HEK293 (cell line): ENCODE results near the gene RHOT2.
A peak's percentile ranks its signal among the peaks of the same experiment; 100 is the strongest.

Source experiments
- GLI4 ChIP-seq: fragments of 450-650 bp; formaldehyde crosslinking; IDR thresholded peaks from 2 replicates; pipeline ENCODE4 v1.5.1; 2016; ENCODE audit warnings: missing biosample characterization, missing genetic modification characterization
- KLF10 ChIP-seq: fragments of 450-650 bp; IDR thresholded peaks from 2 replicates; pipeline ENCODE4 v1.5.1; 2018; ENCODE audit warnings: missing biosample characterization, mild to moderate bottlenecking, missing genetic modification characterization
- TCF7L2 ChIP-seq: IDR thresholded peaks from 2 replicates; pipeline ENCODE4 v1.6.1; 2011; ENCODE audit warnings: low read depth, mild to moderate bottlenecking, inconsistent platforms, low read length, moderate library complexity, borderline replicate concordance
- TRIM28 ChIP-seq: IDR thresholded peaks from 2 replicates; pipeline ENCODE4 v1.6.1; 2011; ENCODE audit warnings: low read length, control low read depth, borderline replicate concordance
- YY2 ChIP-seq: fragments of 450-650 bp; formaldehyde crosslinking; IDR thresholded peaks from 2 replicates; pipeline ENCODE4 v1.5.1; 2016; ENCODE audit warnings: missing biosample characterization, missing genetic modification characterization
- ZBTB20 ChIP-seq: fragments of 450-650 bp; formaldehyde crosslinking; IDR thresholded peaks from 2 replicates; pipeline ENCODE4 v1.5.1; 2016; ENCODE audit warnings: missing biosample characterization, missing genetic modification characterization
- ZBTB48 ChIP-seq: fragments of 450-650 bp; formaldehyde crosslinking; IDR thresholded peaks from 2 replicates; pipeline ENCODE4 v1.5.1; 2016; ENCODE audit warnings: missing biosample characterization, missing genetic modification characterization
- ZIC2 ChIP-seq: fragments of 450-650 bp; formaldehyde crosslinking; IDR thresholded peaks from 2 replicates; pipeline ENCODE4 v1.5.1; 2016; ENCODE audit warnings: missing biosample characterization, missing genetic modification characterization
- ZNF146 ChIP-seq: fragments of 450-650 bp; formaldehyde crosslinking; IDR thresholded peaks from 2 replicates; pipeline ENCODE4 v1.5.1; 2016; ENCODE audit warnings: missing biosample characterization, missing genetic modification characterization
- ZNF157 ChIP-seq: fragments of 450-650 bp; formaldehyde crosslinking; IDR thresholded peaks from 2 replicates; pipeline ENCODE4 v1.5.1; 2016; ENCODE audit warnings: missing biosample characterization, missing genetic modification characterization
- ZNF473 ChIP-seq: fragments of 450-650 bp; formaldehyde crosslinking; IDR thresholded peaks from 2 replicates; pipeline ENCODE4 v1.5.1; 2017; ENCODE audit warnings: missing biosample characterization, missing genetic modification characterization
- ZNF548 ChIP-seq: fragments of 450-650 bp; formaldehyde crosslinking; IDR thresholded peaks from 2 replicates; pipeline ENCODE4 v1.5.1; 2016; ENCODE audit warnings: missing biosample characterization, missing genetic modification characterization
- ZNF561 ChIP-seq: fragments of 450-650 bp; IDR thresholded peaks from 2 replicates; pipeline ENCODE4 v1.5.1; 2018; ENCODE audit warnings: missing biosample characterization, missing genetic modification characterization, borderline replicate concordance
- ZNF571 ChIP-seq: fragments of 450-650 bp; formaldehyde crosslinking; IDR thresholded peaks from 2 replicates; pipeline ENCODE4 v1.5.0; 2017; ENCODE audit warnings: missing biosample characterization, missing genetic modification characterization
- ZNF585B ChIP-seq: fragments of 450-650 bp; formaldehyde crosslinking; IDR thresholded peaks from 2 replicates; pipeline ENCODE4 v1.5.1; 2016; ENCODE audit warnings: missing biosample characterization, missing genetic modification characterization
- ZNF600 ChIP-seq: fragments of 450-650 bp; formaldehyde crosslinking; IDR thresholded peaks from 2 replicates; pipeline ENCODE4 v1.5.1; 2016; ENCODE audit warnings: missing biosample characterization, missing genetic modification characterization
- ZNF701 ChIP-seq: fragments of 450-650 bp; formaldehyde crosslinking; IDR thresholded peaks from 2 replicates; pipeline ENCODE4 v1.5.1; 2016; ENCODE audit warnings: missing biosample characterization, missing genetic modification characterization
- ZNF837 ChIP-seq: fragments of 450-650 bp; formaldehyde crosslinking; IDR thresholded peaks from 2 replicates; pipeline ENCODE4 v1.5.1; 2016; ENCODE audit warnings: missing biosample characterization, missing genetic modification characterization
- ZXDB ChIP-seq: fragments of 450-650 bp; formaldehyde crosslinking; IDR thresholded peaks from 2 replicates; pipeline ENCODE4 v1.5.1; 2016; ENCODE audit warnings: missing biosample characterization, missing genetic modification characterization
- TF ChIP-seq, protein P1 (sequence below): fragments of 450-650 bp; formaldehyde crosslinking; IDR thresholded peaks from 2 replicates; pipeline ENCODE4 v1.5.1; 2016; ENCODE audit warnings: missing biosample characterization, missing genetic modification characterization
- TF ChIP-seq, protein P2 (sequence below): fragments of 450-650 bp; IDR thresholded peaks from 2 replicates; pipeline ENCODE4 v1.5.1; 2018; ENCODE audit warnings: missing biosample characterization, missing genetic modification characterization
- TF ChIP-seq, protein P3 (sequence below): fragments of 450-650 bp; formaldehyde crosslinking; IDR thresholded peaks from 2 replicates; pipeline ENCODE4 v1.5.1; 2016; ENCODE audit warnings: missing biosample characterization, missing genetic modification characterization, low read depth
- TF ChIP-seq, protein P4 (sequence below): sonication (generic); formaldehyde crosslinking; IDR thresholded peaks from 2 replicates; pipeline ENCODE4 v1.8.1; 2022; ENCODE audit warnings: mild to moderate bottlenecking, moderate library complexity, missing genetic modification reagents
- TF ChIP-seq, protein P5 (sequence below): fragments of 450-650 bp; formaldehyde crosslinking; IDR thresholded peaks from 2 replicates; pipeline ENCODE4; 2016; ENCODE audit warnings: missing biosample characterization, missing genetic modification characterization
- TF ChIP-seq, protein P6 (sequence below): fragments of 450-650 bp; formaldehyde crosslinking; IDR thresholded peaks from 2 replicates; pipeline ENCODE4 v1.5.1; 2016; ENCODE audit warnings: missing biosample characterization, missing genetic modification characterization
- TF ChIP-seq, protein P7 (sequence below): fragments of 450-650 bp; formaldehyde crosslinking; IDR thresholded peaks from 2 replicates; pipeline ENCODE4 v1.5.1; 2016; ENCODE audit warnings: missing biosample characterization, missing genetic modification characterization

RHOT2 gene

DNA sequence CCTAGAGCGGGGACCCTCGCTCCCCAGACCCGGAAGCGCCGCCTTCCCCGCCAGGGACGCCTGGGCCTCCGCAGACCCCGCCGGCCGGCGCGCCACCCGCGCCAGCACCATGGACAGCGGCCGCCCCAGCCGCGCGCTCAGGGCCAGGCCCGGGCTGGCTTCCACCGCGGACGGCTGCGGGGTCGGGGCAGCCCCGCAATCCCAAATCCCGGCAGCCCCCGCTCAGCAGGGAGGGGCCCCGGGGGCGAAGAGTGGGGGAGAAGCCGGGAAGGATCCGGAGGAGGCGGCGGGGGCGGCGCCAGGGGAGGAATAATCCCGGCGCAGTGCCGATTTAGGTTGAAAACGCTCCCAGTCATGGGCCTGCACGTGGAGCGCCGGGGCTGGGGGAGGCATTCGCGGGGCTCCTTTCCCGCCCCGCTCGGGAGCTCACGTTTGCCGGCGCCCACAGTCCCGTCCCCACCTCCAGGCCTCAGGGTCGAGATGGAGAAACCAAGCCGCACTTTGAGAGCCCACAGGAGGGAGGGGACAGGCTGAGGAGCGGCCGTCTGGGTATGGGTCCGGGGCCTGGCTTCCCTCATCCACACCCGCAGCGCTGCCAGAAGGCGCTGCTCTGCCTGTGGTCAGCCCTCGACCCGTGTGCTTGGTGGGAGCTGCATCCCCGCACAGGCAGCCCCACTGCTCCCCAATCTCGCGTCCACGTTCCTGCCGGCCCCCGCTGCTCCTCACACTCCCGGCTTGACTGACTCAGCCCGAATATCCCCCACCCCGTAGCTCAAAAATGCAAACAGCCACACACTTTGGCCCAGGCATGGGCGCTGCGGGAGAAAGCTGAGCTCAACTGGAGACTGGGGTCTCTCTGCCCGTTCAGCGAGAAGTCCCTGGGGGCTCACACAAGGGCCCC is 33.0 kb downstream of the RHOT2 start (continued):
- no peak for TF ChIP-seq ZNF701
- TF ChIP-seq ZNF548 (tag by site-specific recombination): no peak
- no peak for TF ChIP-seq TCF7L2
- TF ChIP-seq, protein P1, sequence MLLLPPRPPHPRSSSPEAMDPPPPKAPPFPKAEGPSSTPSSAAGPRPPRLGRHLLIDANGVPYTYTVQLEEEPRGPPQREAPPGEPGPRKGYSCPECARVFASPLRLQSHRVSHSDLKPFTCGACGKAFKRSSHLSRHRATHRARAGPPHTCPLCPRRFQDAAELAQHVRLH: no peak
- TF ChIP-seq YY2 (tag by site-specific recombination): no peak
- TF ChIP-seq, protein P2, sequence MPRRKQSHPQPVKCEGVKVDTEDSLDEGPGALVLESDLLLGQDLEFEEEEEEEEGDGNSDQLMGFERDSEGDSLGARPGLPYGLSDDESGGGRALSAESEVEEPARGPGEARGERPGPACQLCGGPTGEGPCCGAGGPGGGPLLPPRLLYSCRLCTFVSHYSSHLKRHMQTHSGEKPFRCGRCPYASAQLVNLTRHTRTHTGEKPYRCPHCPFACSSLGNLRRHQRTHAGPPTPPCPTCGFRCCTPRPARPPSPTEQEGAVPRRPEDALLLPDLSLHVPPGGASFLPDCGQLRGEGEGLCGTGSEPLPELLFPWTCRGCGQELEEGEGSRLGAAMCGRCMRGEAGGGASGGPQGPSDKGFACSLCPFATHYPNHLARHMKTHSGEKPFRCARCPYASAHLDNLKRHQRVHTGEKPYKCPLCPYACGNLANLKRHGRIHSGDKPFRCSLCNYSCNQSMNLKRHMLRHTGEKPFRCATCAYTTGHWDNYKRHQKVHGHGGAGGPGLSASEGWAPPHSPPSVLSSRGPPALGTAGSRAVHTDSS (tag by site-specific recombination): no peak
- TF ChIP-seq ZNF473: no peak
- no peak for TF ChIP-seq ZXDB (tag by site-specific recombination)
- 0 out of 2 replicates have a peak, but pooled peaks have one; percentile 18 for TF ChIP-seq ZNF600 (tag by site-specific recombination)
- TF ChIP-seq ZNF157 (tag by site-specific recombination): no peak
- TF ChIP-seq ZNF837: no peak
- no peak for TF ChIP-seq ZBTB48 (tag by site-specific recombination)
- peak; percentile 6; the same call in 1 of the 2 replicates for TF ChIP-seq ZIC2 (tag by site-specific recombination)
- TF ChIP-seq, protein P3, sequence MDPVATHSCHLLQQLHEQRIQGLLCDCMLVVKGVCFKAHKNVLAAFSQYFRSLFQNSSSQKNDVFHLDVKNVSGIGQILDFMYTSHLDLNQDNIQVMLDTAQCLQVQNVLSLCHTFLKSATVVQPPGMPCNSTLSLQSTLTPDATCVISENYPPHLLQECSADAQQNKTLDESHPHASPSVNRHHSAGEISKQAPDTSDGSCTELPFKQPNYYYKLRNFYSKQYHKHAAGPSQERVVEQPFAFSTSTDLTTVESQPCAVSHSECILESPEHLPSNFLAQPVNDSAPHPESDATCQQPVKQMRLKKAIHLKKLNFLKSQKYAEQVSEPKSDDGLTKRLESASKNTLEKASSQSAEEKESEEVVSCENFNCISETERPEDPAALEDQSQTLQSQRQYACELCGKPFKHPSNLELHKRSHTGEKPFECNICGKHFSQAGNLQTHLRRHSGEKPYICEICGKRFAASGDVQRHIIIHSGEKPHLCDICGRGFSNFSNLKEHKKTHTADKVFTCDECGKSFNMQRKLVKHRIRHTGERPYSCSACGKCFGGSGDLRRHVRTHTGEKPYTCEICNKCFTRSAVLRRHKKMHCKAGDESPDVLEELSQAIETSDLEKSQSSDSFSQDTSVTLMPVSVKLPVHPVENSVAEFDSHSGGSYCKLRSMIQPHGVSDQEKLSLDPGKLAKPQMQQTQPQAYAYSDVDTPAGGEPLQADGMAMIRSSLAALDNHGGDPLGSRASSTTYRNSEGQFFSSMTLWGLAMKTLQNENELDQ (tag by site-specific recombination): no peak
- no peak for TF ChIP-seq ZNF571
- peak; percentile 35; the same call in 1 of the 2 replicates for TF ChIP-seq ZBTB20 (tag by site-specific recombination)
- no peak for TF ChIP-seq KLF10 (tag by site-specific recombination)
- TF ChIP-seq GLI4 (tag by site-specific recombination): no peak
- TF ChIP-seq ZNF146 (tag by site-specific recombination): no peak
- no peak for TF ChIP-seq TRIM28
- no peak for TF ChIP-seq ZNF585B
- no peak for TF ChIP-seq ZNF561 (tag by site-specific recombination)
- TF ChIP-seq, protein P4, sequence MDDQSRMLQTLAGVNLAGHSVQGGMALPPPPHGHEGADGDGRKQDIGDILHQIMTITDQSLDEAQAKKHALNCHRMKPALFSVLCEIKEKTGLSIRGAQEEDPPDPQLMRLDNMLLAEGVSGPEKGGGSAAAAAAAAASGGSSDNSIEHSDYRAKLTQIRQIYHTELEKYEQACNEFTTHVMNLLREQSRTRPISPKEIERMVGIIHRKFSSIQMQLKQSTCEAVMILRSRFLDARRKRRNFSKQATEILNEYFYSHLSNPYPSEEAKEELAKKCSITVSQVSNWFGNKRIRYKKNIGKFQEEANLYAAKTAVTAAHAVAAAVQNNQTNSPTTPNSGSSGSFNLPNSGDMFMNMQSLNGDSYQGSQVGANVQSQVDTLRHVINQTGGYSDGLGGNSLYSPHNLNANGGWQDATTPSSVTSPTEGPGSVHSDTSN: peak; percentile 90
- TF ChIP-seq, protein P5, sequence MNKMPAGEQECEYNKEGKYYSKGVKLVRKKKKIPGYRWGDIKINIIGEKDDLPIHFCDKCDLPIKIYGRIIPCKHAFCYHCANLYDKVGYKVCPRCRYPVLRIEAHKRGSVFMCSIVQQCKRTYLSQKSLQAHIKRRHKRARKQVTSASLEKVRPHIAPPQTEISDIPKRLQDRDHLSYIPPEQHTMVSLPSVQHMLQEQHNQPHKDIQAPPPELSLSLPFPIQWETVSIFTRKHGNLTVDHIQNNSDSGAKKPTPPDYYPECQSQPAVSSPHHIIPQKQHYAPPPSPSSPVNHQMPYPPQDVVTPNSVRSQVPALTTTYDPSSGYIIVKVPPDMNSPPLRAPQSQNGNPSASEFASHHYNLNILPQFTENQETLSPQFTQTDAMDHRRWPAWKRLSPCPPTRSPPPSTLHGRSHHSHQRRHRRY: no peak
- TF ChIP-seq, protein P6, sequence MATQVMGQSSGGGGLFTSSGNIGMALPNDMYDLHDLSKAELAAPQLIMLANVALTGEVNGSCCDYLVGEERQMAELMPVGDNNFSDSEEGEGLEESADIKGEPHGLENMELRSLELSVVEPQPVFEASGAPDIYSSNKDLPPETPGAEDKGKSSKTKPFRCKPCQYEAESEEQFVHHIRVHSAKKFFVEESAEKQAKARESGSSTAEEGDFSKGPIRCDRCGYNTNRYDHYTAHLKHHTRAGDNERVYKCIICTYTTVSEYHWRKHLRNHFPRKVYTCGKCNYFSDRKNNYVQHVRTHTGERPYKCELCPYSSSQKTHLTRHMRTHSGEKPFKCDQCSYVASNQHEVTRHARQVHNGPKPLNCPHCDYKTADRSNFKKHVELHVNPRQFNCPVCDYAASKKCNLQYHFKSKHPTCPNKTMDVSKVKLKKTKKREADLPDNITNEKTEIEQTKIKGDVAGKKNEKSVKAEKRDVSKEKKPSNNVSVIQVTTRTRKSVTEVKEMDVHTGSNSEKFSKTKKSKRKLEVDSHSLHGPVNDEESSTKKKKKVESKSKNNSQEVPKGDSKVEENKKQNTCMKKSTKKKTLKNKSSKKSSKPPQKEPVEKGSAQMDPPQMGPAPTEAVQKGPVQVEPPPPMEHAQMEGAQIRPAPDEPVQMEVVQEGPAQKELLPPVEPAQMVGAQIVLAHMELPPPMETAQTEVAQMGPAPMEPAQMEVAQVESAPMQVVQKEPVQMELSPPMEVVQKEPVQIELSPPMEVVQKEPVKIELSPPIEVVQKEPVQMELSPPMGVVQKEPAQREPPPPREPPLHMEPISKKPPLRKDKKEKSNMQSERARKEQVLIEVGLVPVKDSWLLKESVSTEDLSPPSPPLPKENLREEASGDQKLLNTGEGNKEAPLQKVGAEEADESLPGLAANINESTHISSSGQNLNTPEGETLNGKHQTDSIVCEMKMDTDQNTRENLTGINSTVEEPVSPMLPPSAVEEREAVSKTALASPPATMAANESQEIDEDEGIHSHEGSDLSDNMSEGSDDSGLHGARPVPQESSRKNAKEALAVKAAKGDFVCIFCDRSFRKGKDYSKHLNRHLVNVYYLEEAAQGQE (tag by site-specific recombination): peak; percentile 82
- TF ChIP-seq, protein P7, sequence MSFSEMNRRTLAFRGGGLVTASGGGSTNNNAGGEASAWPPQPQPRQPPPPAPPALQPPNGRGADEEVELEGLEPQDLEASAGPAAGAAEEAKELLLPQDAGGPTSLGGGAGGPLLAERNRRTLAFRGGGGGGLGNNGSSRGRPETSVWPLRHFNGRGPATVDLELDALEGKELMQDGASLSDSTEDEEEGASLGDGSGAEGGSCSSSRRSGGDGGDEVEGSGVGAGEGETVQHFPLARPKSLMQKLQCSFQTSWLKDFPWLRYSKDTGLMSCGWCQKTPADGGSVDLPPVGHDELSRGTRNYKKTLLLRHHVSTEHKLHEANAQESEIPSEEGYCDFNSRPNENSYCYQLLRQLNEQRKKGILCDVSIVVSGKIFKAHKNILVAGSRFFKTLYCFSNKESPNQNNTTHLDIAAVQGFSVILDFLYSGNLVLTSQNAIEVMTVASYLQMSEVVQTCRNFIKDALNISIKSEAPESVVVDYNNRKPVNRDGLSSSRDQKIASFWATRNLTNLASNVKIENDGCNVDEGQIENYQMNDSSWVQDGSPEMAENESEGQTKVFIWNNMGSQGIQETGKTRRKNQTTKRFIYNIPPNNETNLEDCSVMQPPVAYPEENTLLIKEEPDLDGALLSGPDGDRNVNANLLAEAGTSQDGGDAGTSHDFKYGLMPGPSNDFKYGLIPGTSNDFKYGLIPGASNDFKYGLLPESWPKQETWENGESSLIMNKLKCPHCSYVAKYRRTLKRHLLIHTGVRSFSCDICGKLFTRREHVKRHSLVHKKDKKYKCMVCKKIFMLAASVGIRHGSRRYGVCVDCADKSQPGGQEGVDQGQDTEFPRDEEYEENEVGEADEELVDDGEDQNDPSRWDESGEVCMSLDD (tag by site-specific recombination): no peak
